GM12801 (cell line): Measurements from ENCODE around the gene MANEAL.

ENCODE experiments used
- CTCF ChIP-seq: IDR thresholded peaks from one replicate; pipeline ENCODE4 v1.5.1; 2011; ENCODE audit warnings: control low read depth; ENCODE audit not compliant: insufficient read length; ENCODE audit errors: extremely low read depth

Gene MANEAL

GRCh38 chr1:37765916-37766664 is 27.6 kb upstream of the MANEAL start:
- TF ChIP-seq CTCF, result no peak

GRCh38 chr1:37767488-37767887 is 26.2 kb upstream of the MANEAL start:
- no peak for TF ChIP-seq CTCF

- TF ChIP-seq CTCF, result no peak
Observed at GRCh38 chr1:37776946-37777516, 16.6 kb upstream of the MANEAL start.

GRCh38 chr1:37778654-37779053 is 15.0 kb upstream of the MANEAL start:
- no peak for TF ChIP-seq CTCF

- TF ChIP-seq CTCF, result no peak
Observed at GRCh38 chr1:37782491-37782890, 11.2 kb upstream of the MANEAL start.

- TF ChIP-seq CTCF, result no peak
Observed at GRCh38 chr1:37792943-37793686, 532 bp upstream of the MANEAL start.
